Lower lobe of right lung (tissue), 2 donors: Measurements from ENCODE around the gene TCF7L2. TPM values are rescaled to one million over a fixed set of nuclear protein-coding genes. Genes with fewer than 3 reads are reported as not detected.

Experiments
- ATAC-seq, 2 donors: fragments of 200-7000 bp; cut with Tn5 transposase; one replicate each; pipeline ENCODE4 v1.9.1; 2020 to 2022; ENCODE audit warnings: mild to moderate bottlenecking in 2 of 2, moderate library complexity in 2 of 2
- DNase-seq: peaks from one replicate; pipeline ENCODE4 v3.0.0-alpha.2; 2020
- H3K27ac ChIP-seq: fragments of 200-600 bp; one replicate; pipeline ENCODE4 v1.8.0; 2022
- H3K27me3 ChIP-seq: fragments of 200-600 bp; one replicate; pipeline ENCODE4 v1.8.0; 2022; ENCODE audit warnings: low read depth
- H3K36me3 ChIP-seq: fragments of 200-600 bp; one replicate; pipeline ENCODE4 v1.8.0; 2022; ENCODE audit warnings: mild to moderate bottlenecking
- H3K4me1 ChIP-seq: fragments of 200-600 bp; one replicate; pipeline ENCODE4 v1.8.0; 2022
- H3K4me3 ChIP-seq: fragments of 200-600 bp; one replicate; pipeline ENCODE4 v1.8.0; 2022; ENCODE audit warnings: mild to moderate bottlenecking
- H3K9me3 ChIP-seq: fragments of 200-600 bp; one replicate; pipeline ENCODE4 v1.8.0; 2022
- CTCF ChIP-seq: fragments of 200-600 bp; IDR thresholded peaks from one replicate; pipeline ENCODE4 v1.8.0; 2022; ENCODE audit warnings: antibody characterized with exemption, mild to moderate bottlenecking
- intact Hi-C: fragments of 100-400 bp; cut with DNase I; formaldehyde crosslinking; loops from one replicate; pipeline ENCODE4 v1.11.0; 2022
- total RNA-seq: library from RNA; stranded (reverse); fragmentation: NEBNext Ultra II Directional; extraction: Animal tissue kit (Norgen Biotek cat#: 25700); gene quantifications from one replicate; pipeline ENCODE4 v1.2.1, GENCODE V29; 2021
- donor health status: DM: no; HTN: yes; CAD: no; lungs with severe emphysema.

Gene TCF7L2
- total RNA-seq, 1 donor from 2014 or later, result 71.2 TPM

GRCh38 chr10:113011592-113012374, 61.7 kb downstream of the TCF7L2 start:
- no peak for DNase-seq
- no peaks in the 10 kb centered on the region for H3K9me3 ChIP-seq
- H3K36me3 ChIP-seq, result peaks cover 3% of the 10 kb centered on the region
- H3K27me3 ChIP-seq, result no peaks in the 10 kb centered on the region
- intact Hi-C loops, result no loop called here
- no peak overlapping the region for H3K4me3 ChIP-seq
- no peak for ATAC-seq
- H3K4me1 ChIP-seq, result peaks cover 18% of the 10 kb centered on the region
- no peak overlapping the region for H3K27ac ChIP-seq
- no peak for TF ChIP-seq CTCF

- H3K9me3 ChIP-seq, result no peaks in the 10 kb centered on the region
- DNase-seq (no peak), ATAC-seq (no peak)
- peaks cover 34% of the 10 kb centered on the region for H3K4me1 ChIP-seq
- no peak for TF ChIP-seq CTCF
- no peaks in the 10 kb centered on the region for H3K36me3 ChIP-seq
- H3K4me3 ChIP-seq, result no peak overlapping the region
- intact Hi-C loops, result no loop called here
- H3K27me3 ChIP-seq, result no peaks in the 10 kb centered on the region
- H3K27ac ChIP-seq, result no peak overlapping the region
These were observed 65.2 kb downstream of the TCF7L2 start for GRCh38 chr10:113015201-113015600.

GRCh38 chr10:113017376-113017775, 67.3 kb downstream of the TCF7L2 start:
- ATAC-seq (no peak), DNase-seq (no peak)
- H3K4me1 ChIP-seq, result peaks cover 56% of the 10 kb centered on the region
- H3K27me3 ChIP-seq, result no peaks in the 10 kb centered on the region
- intact Hi-C loops, result no loop called here
- H3K36me3 ChIP-seq, result no peaks in the 10 kb centered on the region
- no peak overlapping the region for H3K27ac ChIP-seq
- no peak overlapping the region for H3K4me3 ChIP-seq
- TF ChIP-seq CTCF, result no peak
- no peaks in the 10 kb centered on the region for H3K9me3 ChIP-seq

GRCh38 chr10:113018034-113018433, 68.0 kb downstream of the TCF7L2 start:
- ATAC-seq (no peak), DNase-seq (no peak)
- intact Hi-C loops, result no loop called here
- H3K9me3 ChIP-seq, result no peaks in the 10 kb centered on the region
- H3K27me3 ChIP-seq, result no peaks in the 10 kb centered on the region
- H3K36me3 ChIP-seq, result no peaks in the 10 kb centered on the region
- H3K4me3 ChIP-seq, result no peak overlapping the region
- peaks cover 62% of the 10 kb centered on the region for H3K4me1 ChIP-seq
- no peak overlapping the region for H3K27ac ChIP-seq
- TF ChIP-seq CTCF, result no peak

- intact Hi-C loops, result no loop called here
- H3K27me3 ChIP-seq, result no peaks in the 10 kb centered on the region
- no peak for TF ChIP-seq CTCF
- no peaks in the 10 kb centered on the region for H3K36me3 ChIP-seq
- DNase-seq, result no peak
- no peak for ATAC-seq
- H3K27ac ChIP-seq, result no peak overlapping the region
- H3K4me1 ChIP-seq, result peaks cover 67% of the 10 kb centered on the region
- no peaks in the 10 kb centered on the region for H3K9me3 ChIP-seq
- no peak overlapping the region for H3K4me3 ChIP-seq
These were observed 69.0 kb downstream of the TCF7L2 start for GRCh38 chr10:113019096-113019495.
